ENCODE results near the gene GJD4. TPM values are rescaled to one million over a fixed set of nuclear protein-coding genes. Genes with fewer than 3 reads are reported as not detected.

Gene GJD4
- total RNA-seq, 1 donor, result under 0.01 TPM

DNA sequence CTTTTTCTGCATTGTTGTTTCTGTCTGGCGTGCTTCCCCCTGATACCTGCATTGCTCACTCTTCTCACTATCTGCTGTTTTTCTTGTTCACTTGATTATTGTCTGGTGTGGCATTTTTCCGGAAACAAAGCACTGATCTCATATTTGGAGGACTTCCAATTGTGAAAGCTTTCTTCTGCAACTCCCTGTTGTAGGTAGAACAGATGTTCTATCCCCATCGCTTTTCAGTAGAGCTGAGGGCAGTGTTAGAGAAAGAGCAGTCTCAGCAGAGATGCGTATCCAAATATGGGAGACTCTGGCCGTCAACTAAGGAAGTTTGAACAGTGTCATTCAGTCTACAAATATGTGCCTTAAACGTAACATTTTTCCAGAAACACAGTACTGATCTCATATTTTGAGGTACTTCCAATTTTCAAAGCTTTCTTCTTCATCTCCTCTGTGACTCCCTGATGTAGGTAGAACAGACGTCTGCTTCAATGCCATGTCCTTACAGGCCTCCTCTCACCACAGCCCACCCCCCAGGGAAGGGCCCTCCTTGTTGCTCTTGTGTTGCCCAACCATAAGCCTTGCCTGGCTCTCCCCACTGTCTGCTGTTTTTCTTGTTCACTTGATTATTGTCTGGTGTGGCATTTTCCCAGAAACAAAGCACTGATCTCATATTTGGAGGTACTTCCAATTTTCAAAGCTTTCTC is 27.1 kb upstream of the GJD4 start:
- no peaks in the 10 kb centered on the region for H3K27me3 ChIP-seq (ENCODE audit: insufficient read depth, low read length)
- H3K9me3 ChIP-seq (ENCODE audit: low read depth, low read length), result no peaks in the 10 kb centered on the region
- TF ChIP-seq, protein P1, sequence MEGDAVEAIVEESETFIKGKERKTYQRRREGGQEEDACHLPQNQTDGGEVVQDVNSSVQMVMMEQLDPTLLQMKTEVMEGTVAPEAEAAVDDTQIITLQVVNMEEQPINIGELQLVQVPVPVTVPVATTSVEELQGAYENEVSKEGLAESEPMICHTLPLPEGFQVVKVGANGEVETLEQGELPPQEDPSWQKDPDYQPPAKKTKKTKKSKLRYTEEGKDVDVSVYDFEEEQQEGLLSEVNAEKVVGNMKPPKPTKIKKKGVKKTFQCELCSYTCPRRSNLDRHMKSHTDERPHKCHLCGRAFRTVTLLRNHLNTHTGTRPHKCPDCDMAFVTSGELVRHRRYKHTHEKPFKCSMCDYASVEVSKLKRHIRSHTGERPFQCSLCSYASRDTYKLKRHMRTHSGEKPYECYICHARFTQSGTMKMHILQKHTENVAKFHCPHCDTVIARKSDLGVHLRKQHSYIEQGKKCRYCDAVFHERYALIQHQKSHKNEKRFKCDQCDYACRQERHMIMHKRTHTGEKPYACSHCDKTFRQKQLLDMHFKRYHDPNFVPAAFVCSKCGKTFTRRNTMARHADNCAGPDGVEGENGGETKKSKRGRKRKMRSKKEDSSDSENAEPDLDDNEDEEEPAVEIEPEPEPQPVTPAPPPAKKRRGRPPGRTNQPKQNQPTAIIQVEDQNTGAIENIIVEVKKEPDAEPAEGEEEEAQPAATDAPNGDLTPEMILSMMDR (IDR thresholded peaks at IDR 0.05; ENCODE audit: extremely low read depth, low read depth, low read length), result no peak
- peaks cover 20% of the 10 kb centered on the region for H3K4me1 ChIP-seq (ENCODE audit: insufficient read depth, low read length)
- no peak overlapping the region for H2AFZ ChIP-seq (ENCODE audit: low read length)
- H3K27ac ChIP-seq (ENCODE audit: low read depth, low read length), result no peak overlapping the region
- DNase-seq (ENCODE audit: insufficient read length, low spot score, missing footprints), result no peak
- H4K20me1 ChIP-seq (ENCODE audit: insufficient read depth, low read length), result no peaks in the 10 kb centered on the region
- H3K4me2 ChIP-seq (ENCODE audit: insufficient read depth, low read length), result no peak overlapping the region
- no peaks in the 10 kb centered on the region for H3K79me2 ChIP-seq (ENCODE audit: insufficient read depth, low read length)
- H3K4me3 ChIP-seq (ENCODE audit: insufficient read depth, low read length), result no peak overlapping the region
- peaks cover 5% of the 10 kb centered on the region for H3K36me3 ChIP-seq (ENCODE audit: insufficient read depth, low read length)

DNA sequence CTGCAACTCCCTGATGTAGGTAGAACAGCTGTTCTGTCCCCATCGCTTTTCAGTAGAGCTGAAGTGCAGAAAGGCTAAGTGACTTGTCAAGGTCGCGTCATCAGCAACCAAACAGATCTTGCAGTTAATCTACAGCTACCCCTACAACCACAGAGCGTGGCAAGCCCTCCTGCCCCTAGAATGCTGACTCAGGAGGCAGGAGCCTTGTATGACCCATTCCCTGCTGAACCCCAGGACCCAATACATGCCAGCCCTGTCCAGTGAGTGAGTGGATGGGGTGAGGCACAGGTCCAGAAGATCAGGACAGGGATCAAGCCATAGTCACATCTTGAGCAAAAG is 26.6 kb upstream of the GJD4 start:
- H3K79me2 ChIP-seq (ENCODE audit: insufficient read depth, low read length), result no peaks in the 10 kb centered on the region
- H3K27ac ChIP-seq (ENCODE audit: low read depth, low read length), result no peak overlapping the region
- no peak overlapping the region for H3K4me2 ChIP-seq (ENCODE audit: insufficient read depth, low read length)
- H2AFZ ChIP-seq (ENCODE audit: low read length), result no peak overlapping the region
- no peaks in the 10 kb centered on the region for H3K27me3 ChIP-seq (ENCODE audit: insufficient read depth, low read length)
- H4K20me1 ChIP-seq (ENCODE audit: insufficient read depth, low read length), result no peaks in the 10 kb centered on the region
- no peaks in the 10 kb centered on the region for H3K9me3 ChIP-seq (ENCODE audit: low read depth, low read length)
- peaks cover 5% of the 10 kb centered on the region for H3K36me3 ChIP-seq (ENCODE audit: insufficient read depth, low read length)
- no peak for DNase-seq (ENCODE audit: insufficient read length, low spot score, missing footprints)
- TF ChIP-seq, protein P1 (IDR thresholded peaks at IDR 0.05; ENCODE audit: extremely low read depth, low read depth, low read length), result no peak
- peaks cover 20% of the 10 kb centered on the region for H3K4me1 ChIP-seq (ENCODE audit: insufficient read depth, low read length)
- H3K4me3 ChIP-seq (ENCODE audit: insufficient read depth, low read length), result no peak overlapping the region

DNA sequence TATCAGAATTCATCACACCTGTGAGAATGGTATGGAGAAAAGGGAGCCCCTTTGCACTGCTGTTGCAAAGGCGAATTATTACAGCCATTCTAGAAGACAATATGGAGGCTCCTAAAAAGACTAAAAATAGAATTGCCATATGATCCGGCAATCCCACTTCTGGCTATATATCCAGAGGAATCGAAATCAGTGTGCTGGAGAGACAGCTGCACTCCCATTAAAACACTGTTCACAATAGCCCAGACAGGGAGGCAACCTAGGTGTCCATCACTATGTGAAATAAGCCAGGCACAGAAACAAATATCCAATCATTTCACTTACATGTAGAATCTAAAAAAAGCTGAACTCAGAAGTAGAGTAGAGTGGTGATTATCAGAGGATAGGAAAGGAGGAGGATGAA is 26.0 kb upstream of the GJD4 start:
- H3K27ac ChIP-seq (ENCODE audit: low read depth, low read length), result no peak overlapping the region
- no peak overlapping the region for H2AFZ ChIP-seq (ENCODE audit: low read length)
- no peak overlapping the region for H3K4me3 ChIP-seq (ENCODE audit: insufficient read depth, low read length)
- H3K79me2 ChIP-seq (ENCODE audit: insufficient read depth, low read length), result no peaks in the 10 kb centered on the region
- H3K9me3 ChIP-seq (ENCODE audit: low read depth, low read length), result no peaks in the 10 kb centered on the region
- TF ChIP-seq, protein P1 (IDR thresholded peaks at IDR 0.05; ENCODE audit: extremely low read depth, low read depth, low read length), result no peak
- peaks cover 5% of the 10 kb centered on the region for H3K36me3 ChIP-seq (ENCODE audit: insufficient read depth, low read length)
- no peaks in the 10 kb centered on the region for H3K27me3 ChIP-seq (ENCODE audit: insufficient read depth, low read length)
- no peak for DNase-seq (ENCODE audit: insufficient read length, low spot score, missing footprints)
- H3K4me1 ChIP-seq (ENCODE audit: insufficient read depth, low read length), result peaks cover 20% of the 10 kb centered on the region
- H3K4me2 ChIP-seq (ENCODE audit: insufficient read depth, low read length), result no peak overlapping the region
- no peaks in the 10 kb centered on the region for H4K20me1 ChIP-seq (ENCODE audit: insufficient read depth, low read length)

DNA sequence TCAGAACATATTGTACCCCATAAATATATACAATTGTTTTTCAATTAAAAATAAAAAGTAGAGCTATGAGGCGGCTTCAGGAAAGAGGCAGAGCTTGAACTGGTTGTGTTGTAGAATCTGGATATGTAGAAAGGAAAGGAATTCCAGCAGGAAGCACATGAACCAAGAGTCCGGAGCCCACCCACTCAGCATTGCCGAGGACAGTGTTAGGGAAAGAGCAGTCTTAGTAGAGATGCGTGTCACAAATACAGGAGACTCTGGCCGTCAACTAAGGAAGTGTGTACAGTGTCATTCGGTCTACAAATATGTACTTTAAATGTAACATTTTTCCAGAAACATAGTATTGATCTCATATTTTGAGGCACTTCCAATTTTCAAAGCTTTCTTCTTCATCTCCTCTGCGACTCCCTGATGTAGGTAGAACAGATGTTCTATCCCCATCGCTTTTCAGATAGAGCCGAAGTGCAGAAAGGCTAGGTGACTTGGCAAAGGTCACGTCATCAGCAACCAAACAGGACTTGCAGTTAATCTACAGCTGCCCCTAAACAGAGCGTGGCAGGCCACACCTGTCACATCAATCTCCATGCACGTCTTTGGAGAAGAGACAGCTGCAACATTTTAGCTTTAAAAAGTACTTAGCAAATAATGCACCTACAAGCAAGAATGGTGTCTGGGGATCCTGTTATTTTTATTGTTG is 25.3 kb upstream of the GJD4 start:
- H3K27ac ChIP-seq (ENCODE audit: low read depth, low read length), result no peak overlapping the region
- H3K27me3 ChIP-seq (ENCODE audit: insufficient read depth, low read length), result no peaks in the 10 kb centered on the region
- no peak overlapping the region for H3K4me2 ChIP-seq (ENCODE audit: insufficient read depth, low read length)

More for the DNA sequence above, 25.3 kb upstream of the GJD4 start:
- TF ChIP-seq, protein P1 (IDR thresholded peaks at IDR 0.05; ENCODE audit: extremely low read depth, low read depth, low read length), result no peak
- Histone ChIP-seq H2AFZ (ENCODE audit: low read length) (no peak overlapping the region), H3K79me2 (ENCODE audit: insufficient read depth, low read length) (no peaks in the 10 kb centered on the region), H3K36me3 (ENCODE audit: insufficient read depth, low read length) (peaks cover 5% of the 10 kb centered on the region), H3K4me1 (ENCODE audit: insufficient read depth, low read length) (peaks cover 12% of the 10 kb centered on the region), H3K9me3 (ENCODE audit: low read depth, low read length) (no peaks in the 10 kb centered on the region), H3K4me3 (ENCODE audit: insufficient read depth, low read length) (no peak overlapping the region), H4K20me1 (ENCODE audit: insufficient read depth, low read length) (no peaks in the 10 kb centered on the region)
- no peak for DNase-seq (ENCODE audit: insufficient read length, low spot score, missing footprints)
